Stimulated activated CD8-positive, alpha-beta memory T cell treated with anti-CD3 and anti-CD28 coated beads, Interleukin-4, amount 100 ng/mL, for 48 hours (primary cell): ENCODE data around the gene ACTR3C.
"Not testable (repeated sequence)": the region's sequence is repeated elsewhere in the genome, so short reads cannot be mapped to it uniquely, and the experiment has no call there.

ENCODE experiments used
- DNase-seq: peaks from one replicate; pipeline ENCODE4 v3.0.0-alpha.2; 2020

The ACTR3C gene

DNA sequence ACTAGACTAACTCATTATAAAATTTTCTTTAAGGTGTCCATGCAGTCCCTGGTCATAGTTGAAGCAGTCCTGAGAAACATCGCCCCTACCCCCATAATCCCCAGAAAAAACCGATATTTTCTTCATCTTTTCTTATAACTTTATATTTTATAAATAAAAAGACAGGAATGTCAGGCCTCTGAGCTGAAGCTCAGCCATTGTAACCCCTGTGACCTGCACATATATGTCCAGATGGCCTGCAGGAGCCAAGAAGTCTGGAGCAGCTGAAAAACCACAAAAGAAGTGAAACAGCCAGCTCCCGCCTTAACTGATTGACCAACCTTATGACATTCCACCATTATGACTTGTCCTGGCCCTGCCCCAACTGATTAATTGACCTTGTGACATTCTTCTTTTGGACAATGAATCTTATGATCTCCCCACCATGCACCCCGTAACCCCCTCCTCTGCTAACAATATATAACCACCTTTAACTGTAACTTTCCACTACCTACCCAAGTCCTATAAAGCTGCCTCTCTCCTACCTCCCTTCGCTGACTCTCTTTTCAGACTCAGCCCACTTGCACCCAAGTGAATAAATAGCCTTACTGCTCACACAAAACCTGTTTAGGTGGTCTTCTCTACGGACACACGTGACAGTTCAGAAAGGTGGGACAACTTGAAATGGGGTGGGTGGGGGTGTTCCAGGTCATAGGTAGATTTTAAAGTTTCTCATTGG lies 10.5 kb downstream of the ACTR3C start:
- not testable (repeated sequence) for DNase-seq

DNA sequence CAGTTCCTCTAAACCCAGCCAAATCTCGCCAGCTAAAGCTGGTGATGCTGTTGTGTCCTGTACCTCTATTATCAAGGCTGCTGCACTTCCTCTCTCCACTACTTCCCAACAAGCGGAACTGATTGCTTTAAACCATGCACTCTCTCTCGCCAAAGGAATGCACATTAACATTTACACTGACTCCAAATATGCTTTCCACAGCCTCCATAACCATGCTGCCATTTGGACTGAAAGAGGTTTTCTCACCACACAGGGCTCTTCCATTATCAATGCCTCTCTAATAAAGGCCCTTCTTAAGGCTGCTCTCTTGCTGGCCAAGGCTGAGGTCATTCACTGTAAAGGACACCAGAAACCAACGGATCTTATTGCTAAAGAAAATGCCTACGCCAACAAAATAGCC lies 11.6 kb downstream of the ACTR3C start:
- DNase-seq: no peak

DNA sequence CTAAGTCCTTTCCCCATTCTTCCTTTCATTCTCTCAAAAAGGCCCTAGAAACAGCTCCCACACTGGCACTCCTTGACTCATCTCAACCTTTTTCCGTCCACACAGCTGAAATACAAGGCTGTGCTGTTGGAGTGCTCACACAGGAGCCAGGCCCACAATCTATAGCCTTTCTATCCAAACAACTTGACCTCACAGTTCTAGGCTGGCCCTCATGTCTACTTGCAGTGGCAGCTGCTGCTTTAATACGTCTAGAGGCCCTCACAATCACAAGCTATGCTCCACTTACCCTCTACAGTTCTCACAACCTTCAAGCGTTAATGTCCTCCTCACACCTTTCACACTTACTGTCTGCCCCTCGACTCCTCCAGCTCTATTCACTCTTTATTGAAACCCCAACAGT lies 12.2 kb downstream of the ACTR3C start:
- no peak for DNase-seq

DNA sequence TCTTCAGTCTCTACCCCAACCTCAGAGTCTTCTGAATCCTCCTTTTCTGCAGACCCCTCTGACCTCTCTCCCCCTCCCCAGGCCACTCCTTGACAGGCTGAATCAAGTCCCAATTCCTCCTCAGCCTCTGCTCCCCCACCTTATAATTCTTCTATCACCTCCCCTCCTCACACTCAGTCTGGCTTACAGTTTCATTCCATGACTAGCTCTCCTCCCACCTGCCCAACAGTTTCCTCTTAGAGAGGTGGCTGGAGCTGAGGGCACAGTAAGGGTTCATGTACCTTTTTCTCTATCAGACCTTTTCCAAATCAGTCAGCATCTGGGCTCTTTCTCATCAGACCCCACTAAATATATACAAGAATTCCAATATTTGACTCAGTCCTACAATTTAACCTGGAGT lies 14.8 kb downstream of the ACTR3C start:
- DNase-seq: no peak

DNA sequence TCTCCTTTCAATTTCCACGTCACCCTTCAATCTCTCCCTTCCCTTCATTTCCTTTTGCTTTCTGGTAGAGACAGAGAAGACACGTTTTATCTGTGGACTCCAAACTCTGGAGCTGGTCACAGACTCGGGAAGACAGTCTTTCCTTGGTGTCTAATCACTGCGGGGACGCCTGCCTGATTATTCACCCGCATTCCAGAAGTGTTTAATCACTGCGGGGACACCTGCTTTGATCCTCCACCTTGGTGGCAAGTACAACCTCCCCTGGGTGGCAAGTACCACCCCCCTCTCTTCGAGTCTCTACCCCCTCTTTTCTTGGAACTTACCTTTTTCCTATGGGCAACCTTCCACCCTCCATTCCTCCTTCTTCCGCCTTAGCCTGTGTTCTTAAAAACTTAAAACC lies 15.4 kb downstream of the ACTR3C start:
- no peak for DNase-seq

DNA sequence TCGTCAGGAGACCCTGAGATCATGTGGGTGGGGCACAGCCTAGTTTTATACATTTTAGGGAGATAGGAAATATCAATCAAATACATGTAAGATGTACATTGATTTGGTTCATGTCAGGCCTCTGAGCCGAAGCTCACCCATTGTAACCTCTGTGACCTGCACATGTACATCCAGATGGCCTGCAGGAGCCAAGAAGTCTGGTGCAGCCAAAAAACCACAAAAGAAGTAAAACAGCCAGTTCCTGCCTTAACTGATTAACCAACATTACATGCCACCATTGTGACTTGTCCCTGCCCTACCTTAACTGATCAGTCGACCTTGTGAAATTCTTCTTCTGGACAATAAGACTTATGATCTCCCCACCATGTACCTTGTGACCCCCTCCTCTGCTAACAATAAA lies 16.2 kb downstream of the ACTR3C start:
- DNase-seq: no peak

DNA sequence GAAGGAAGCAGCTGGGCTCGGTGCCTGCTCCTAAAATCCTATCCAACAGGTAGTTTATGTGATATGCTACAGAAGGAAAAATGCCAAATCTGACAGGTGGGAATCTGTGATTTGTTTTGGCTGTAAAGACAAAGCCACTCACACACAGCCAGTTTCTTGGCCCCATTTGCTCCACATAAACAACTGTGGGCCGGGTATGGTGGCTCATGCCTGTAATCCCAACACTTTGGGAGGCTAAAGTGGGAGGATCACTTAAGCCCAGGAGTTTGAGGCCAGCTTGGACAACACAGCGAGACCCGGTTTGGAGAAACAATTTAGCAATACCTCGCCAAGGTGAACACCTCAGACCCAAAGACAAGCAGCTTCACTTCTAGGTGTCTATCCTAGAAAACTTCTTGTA lies 17.0 kb downstream of the ACTR3C start:
- DNase-seq: not testable (repeated sequence)

DNA sequence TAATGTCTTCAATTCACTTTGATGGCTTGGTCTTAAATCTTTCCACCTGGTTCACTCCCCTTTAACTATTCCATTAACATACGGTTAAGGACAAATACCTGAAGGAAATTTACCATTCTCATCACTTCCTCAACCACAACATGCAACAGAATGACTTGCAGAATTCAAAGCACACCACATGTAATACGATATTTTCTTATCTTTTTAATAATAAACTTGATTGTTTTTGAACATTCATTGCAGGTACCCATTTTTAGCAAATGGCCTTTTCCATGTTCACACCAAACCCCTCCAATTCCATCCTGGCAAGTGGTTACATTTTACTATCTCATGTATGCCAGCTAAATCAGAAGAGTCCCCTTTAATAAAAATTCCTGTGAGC lies 17.5 kb downstream of the ACTR3C start:
- not testable (repeated sequence) for DNase-seq

DNA sequence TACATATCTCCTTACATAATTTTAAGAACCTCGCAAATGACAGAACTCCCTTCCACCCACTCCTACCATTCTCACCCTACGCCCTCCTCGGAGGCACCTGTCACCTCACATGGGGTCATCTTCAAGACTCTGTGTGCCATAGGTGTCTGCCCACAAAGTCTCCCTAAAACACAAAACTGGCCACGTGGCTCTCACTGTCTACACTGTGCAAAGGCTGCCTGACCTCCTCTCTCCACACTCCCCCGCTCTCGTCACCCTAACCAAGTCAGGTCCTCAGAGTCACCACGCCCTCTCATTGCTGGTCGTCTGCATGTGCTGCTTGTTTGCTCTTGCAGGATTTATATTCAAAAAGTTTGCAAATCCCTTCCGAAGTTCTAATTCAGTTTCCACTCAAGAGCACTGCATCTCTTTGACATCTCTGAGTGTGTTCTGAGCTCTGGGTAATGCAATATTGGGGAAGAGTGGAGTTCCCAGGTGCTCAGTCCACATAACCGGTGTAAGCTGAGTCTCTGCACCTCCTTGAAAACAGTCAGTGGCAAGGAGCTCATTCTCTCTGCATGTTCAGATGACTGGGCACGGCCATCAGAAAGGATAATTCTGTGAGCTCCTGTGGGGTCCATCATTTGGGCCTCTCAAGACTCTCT lies 18.0 kb downstream of the ACTR3C start:
- not testable (repeated sequence) for DNase-seq

DNA sequence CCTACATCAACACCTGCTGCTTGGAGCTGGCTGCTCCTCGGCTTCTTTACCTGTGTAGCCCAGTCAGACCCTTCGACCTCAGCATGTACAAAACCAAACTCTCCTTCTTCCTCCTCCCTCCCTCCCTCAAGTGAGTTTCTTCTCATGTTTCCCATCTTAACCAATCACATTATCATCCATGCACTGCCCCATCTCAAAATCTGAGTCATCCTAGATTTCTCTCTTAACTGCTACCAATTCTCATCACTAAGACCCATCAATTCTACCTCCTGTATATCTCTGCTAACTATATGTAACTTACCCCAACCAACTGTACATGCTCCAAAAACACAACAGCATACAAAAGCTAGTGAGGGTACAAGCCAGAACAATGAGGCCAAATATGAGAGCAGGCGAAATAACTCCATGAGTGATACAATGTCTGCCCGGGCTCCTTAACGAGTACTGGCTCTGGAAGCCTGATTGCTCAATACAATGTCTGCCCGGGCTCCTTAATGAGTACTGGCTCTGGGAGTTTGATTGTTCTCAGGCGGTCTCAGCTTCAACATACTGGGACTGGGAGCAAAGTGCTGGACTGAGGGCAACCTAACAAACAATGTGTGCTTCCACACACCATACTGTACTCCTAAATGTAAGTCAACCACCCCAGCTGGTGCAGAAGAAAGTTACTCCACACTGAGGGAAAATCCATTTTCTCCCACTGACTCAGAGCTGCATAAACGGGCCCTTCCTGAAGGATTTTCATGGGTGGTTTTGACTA lies 18.7 kb downstream of the ACTR3C start:
- DNase-seq: not testable (repeated sequence)

DNA sequence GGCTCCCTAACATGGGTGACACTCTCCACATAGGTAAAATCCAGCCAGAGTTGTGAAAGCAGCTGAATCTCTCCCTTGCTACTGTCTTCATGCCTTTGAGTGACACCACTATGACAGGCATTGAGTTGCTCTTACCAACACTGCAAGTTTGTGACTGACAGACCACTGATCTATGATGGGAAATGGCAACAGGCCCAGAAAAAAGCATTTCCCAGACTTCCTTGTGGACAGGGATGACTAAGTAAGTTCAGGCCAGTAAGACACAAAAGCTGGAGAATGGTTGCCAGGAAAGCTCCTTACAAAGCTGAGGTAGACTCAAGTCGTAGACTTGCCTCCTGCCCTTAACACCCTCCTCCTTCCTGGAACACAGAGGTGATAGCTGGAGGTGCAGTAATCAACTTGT lies 20.4 kb downstream of the ACTR3C start:
- not testable (repeated sequence) for DNase-seq

DNA sequence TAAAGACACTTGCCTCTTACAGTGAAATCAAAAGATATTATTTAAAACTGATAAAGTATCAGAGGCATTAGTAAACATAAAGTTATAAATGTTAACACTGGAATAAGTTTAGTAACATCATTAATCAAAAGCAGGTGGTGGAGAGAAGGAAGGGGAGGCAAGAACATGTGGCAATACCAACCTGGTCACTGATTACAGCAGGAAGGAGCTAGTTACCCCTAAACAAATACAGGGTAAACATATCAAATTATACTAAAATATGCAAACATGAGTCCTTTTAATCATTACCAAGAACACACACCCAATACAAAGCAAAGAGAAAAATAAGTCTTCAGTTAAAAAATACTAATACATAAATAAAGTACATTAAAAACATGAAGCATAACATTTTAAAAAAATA lies 25.4 kb downstream of the ACTR3C start:
- not testable (repeated sequence) for DNase-seq

DNA sequence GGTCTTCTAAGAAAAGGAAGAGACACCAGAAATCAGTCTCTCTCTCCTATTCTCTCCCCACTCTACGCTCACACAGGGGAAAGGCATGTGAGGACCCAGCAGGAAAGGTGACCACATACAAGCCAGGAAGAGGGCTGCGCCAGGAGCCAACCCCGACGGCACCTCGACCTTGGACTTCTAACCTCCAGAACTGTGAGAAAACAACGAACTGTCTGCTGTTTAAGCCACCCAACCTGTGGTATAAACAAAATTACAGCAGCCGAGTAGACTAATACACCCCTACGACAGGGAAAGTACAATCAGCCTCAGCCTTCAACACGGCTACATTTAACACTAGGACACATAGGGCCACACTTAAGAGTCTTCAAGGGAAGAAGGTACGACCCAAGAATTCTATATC lies 26.5 kb downstream of the ACTR3C start:
- not testable (repeated sequence) for DNase-seq

DNA sequence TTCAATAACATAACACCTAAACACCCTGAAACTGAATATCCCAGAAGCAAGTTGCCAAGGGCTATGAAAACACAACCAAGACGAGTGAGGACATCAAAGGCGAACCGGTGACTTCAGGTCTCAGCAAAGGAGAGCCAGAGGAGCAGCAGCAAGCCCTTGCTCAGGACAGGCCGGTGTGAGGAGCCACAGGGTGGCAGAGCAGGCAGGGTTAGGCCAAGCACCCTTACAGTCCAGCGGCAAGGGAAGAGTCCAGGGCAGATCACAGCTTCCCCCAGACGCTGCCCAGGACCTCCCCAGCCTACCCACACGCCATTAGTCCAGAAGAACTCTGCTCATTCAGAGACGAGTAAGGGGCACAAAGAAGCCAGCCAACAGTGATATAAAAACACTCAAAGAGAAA lies 27.7 kb downstream of the ACTR3C start:
- not testable (repeated sequence) for DNase-seq

DNA sequence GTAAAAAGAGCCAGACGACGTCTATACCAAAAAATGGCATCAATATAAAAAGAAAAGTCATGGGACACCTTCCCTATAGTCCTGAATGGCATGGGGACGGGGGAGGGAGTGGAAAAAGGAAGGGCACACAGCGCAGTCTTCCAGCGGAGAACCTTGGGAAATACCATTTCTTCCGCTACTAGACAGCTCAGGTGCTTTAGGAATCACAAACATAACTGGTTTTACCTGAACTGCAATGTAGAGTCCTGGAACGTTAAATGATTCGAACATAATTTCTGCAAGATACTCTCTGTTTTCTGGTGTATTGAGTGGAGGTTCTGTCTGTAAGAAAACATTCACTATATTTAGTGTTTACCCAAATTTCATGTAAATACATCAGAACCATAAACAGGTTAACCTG lies 28.3 kb downstream of the ACTR3C start:
- not testable (repeated sequence) for DNase-seq

DNA sequence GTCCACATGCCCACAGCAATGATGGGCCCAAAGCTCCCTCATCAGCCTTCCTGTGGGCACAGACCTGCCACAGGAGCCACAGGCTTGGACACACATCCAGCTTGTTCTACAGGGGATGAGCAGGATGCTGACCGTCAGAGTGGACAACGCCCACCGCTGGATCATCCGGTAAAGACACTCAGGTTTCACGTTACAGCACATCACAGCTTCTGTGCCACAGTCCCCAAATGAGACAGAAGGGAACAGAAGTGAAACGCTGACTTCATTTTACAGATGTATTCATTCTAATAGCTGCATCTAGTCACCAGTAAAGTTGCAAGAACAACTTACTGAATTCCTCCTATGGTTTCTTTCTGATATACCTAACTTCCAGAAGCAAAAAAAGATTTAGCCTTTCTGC lies 33.0 kb downstream of the ACTR3C start:
- DNase-seq: not testable (repeated sequence)

DNA sequence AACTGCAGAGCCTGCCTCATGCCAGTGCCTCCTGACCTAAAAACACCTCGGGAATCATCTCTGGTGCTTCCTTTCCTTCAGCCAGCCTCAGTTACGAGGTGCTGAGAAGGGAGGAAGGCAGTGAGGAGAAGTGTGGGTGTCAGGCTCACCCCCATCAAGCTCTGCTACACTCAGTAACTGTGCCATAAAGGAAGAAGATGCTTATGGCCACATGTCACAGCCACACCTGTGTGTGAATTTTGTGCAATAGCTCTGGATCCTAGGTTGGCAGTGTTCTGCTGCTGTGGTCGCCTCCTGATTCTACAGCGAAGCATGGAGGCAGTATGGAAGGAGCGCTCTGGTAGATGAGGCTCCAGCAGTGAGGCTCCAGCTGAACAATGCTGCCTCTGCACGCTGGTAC lies 34.5 kb downstream of the ACTR3C start:
- DNase-seq: not testable (repeated sequence)

DNA sequence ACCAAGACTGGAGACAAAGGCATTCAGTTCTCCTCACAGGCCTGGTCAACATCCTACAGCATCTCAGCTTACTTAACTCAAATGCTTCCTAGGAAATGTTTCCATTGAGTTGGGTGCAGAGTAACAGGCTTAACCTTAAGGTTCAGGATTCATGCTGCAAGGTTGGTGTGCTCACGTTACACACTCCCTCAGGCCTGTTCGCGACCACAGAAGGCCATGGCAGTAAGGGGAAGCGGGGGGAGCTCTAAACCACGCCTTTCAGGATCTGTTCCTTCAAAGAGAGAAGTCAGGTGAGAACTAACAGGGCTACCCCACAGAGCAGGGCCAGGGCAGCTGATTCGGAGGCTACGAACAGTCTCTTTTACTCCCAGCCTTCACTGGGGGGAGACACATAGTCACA lies 35.5 kb downstream of the ACTR3C start:
- DNase-seq: not testable (repeated sequence)

DNA sequence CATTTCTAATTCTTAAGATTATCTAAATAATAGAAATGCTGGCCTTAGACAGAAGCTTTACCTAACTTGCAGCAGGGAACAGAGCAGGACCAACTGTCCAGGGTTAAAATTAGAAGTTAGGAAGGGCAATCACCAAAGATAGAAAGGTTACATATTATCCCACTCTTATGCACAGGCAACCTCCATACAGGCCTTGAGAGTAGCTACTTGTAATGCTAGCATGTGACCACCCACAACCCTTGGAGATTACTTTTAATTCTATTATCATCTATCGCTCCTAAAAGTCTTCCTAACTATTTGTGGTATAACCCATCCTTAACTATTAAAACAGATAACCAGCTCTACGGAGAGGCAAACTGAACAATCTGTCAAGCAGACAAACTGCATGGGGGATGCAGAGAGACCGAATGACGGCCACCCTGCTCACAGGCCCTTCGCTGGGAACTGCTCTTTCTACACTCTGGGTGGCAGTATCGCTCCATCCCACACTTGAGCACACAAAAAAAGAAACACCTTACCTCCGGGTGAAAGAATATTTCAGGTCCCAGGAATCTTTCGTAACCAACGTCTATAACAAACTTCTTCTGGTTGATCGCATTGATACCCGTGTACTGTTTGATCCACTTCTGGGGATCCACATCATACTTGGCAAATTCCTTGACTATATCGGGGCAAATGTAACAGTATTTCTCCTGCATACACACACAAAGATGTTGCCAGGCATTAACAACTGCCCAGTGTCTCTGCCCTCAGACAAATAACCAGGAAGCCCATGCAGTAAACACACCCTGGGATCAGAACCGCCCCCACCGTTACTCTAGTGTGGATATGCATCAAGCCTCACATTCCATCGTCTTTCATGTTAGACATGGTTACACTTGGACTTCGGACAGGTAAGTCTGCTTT lies 37.2 kb downstream of the ACTR3C start:
- not testable (repeated sequence) for DNase-seq

DNA sequence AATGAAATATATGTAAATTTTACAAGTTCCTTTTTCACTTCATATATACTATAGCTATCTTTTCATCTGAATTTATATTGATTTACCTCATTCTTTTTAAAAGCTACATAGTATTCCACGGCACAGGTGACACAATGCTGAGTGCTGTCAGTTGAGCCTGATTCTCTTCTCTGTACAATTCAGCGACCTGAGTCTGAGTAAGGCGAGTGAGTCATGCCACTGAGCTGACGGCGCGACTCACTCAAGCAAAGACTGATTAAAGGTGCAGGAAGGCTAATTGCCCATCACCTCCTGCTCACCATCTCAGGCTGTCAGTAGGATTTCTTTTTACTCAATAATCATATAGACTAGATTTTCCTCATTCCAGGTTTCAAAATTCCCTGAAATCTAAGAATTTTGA lies 39.7 kb downstream of the ACTR3C start:
- not testable (repeated sequence) for DNase-seq

DNA sequence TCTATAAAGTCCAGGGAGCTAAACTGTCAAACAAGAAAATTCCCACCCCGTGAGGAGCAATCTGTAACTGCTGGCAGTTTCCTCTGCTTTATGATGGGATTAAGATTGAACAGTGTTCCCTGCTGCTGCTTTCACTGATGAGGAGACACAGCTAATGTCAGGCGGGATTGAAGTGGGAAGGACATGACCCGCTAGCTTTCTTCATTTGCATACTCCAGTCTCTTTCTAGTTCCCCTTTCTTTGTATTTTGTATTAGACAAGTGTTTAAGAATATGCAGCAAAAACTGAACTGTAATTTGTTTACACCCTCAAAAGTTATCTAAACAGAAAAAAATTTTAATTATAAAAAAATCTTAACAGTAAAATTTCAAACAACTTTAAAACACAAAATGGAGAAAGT lies 40.2 kb downstream of the ACTR3C start:
- DNase-seq: not testable (repeated sequence)

DNA sequence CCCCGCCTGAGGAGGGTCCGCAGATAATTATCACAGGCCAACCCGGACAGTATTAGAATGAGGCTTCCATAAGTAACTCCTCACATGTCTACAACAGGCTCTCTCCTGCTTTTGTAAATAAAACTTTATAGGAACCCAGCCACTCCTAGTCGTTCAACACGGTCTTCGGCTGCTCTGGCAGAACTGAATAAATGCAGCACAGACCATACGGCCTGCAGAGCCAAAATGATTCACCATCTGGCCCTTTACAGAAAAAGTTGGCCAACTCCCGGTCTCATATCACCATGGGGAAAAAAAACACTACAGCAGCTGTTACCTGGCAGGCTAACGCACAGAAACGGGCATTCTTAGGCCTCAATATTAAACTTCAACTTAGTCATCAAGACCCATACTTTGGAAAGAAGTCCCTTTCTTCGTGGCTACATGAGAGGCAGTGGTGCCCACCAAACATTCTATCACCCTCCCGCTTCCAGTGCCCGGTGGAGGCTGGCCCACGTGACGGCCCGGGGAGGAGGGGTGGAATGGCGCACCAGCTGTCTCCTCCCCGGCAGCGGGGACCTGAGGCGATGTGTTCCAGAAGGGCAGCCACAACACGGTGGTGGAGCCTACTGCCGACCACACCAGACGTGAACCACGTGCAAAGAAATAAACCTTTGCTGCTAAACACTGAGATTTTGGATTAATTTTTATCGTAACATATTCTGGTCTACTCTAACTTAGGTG lies 41.5 kb downstream of the ACTR3C start:
- DNase-seq: not testable (repeated sequence)
